IMR-90 (cell line): ENCODE measurements around the gene LMX1A. TPM values are rescaled to one million over a fixed set of nuclear protein-coding genes. Genes with fewer than 3 reads are reported as not detected.

Source experiments
- ATAC-seq: fragments of 200-7000 bp; cut with Tn5 transposase; 2 replicates; pipeline ENCODE4 v1.9.1; 2020; ENCODE audit warnings: low read depth, mild to moderate bottlenecking, moderate library complexity
- BruUV-seq: library from RNA; stranded (reverse); fragments of 400-500 nt; replicated peaks from 2 replicates; lab custom pipeline; 2021; lab: Mats Ljungman, UMichigan
- CTCF ChIA-PET: fragments of 300-600 bp; formaldehyde crosslinking; extraction: SDS; loops from one replicate; lab custom pipeline; 2021; ENCODE audit warnings: antibody characterized with exemption; lab: Yijun Ruan, JAX
- POLR2A ChIA-PET: fragments of 300-600 bp; sonication (Branson Sonifier 250); formaldehyde crosslinking; loops from one replicate; lab custom pipeline; 2022; ENCODE audit warnings: antibody characterized with exemption; ENCODE audit not compliant: unreplicated experiment; lab: Charles Lee
- DNase-seq: peaks from one replicate; pipeline ENCODE4 v3.0.0; 2013
- H2AFZ ChIP-seq: replicated peaks from 2 replicates; pipeline ENCODE3; 2013; ENCODE audit warnings: low read length, mild to moderate bottlenecking; ENCODE audit not compliant: poor library complexity
- H2AK5ac ChIP-seq: 2 replicates; pipeline ENCODE4 v1.6.1; 2013; ENCODE audit warnings: low read depth, low read length, inconsistent platforms
- H2AK9ac ChIP-seq: replicated peaks from 2 replicates; pipeline ENCODE3; 2013; ENCODE audit warnings: mild to moderate bottlenecking, low read depth, low read length, moderate library complexity; ENCODE audit not compliant: poor library complexity
- H2BK120ac ChIP-seq: 2 replicates; pipeline ENCODE4 v1.6.1; 2013; ENCODE audit warnings: low read depth, low read length, inconsistent platforms
- H2BK15ac ChIP-seq: 3 replicates; pipeline ENCODE4 v1.6.1; 2013; ENCODE audit warnings: low read depth, low read length, inconsistent platforms
- H2BK20ac ChIP-seq: 2 replicates; pipeline ENCODE4 v1.6.1; 2013; ENCODE audit warnings: low read depth, mild to moderate bottlenecking, inconsistent platforms, low read length, moderate library complexity
- H2BK5ac ChIP-seq: 2 replicates; pipeline ENCODE4 v1.6.1; 2013; ENCODE audit warnings: mild to moderate bottlenecking, low read depth, low read length, inconsistent platforms; ENCODE audit not compliant: poor library complexity, severe bottlenecking
- H3K14ac ChIP-seq: replicated peaks from 2 replicates; pipeline ENCODE4 v1.6.1; 2013; ENCODE audit warnings: low read depth, low read length, inconsistent platforms
- H3K18ac ChIP-seq: 2 replicates; pipeline ENCODE4 v1.6.1; 2013; ENCODE audit warnings: low read depth, low read length, control low read depth
- H3K23ac ChIP-seq: 2 replicates; pipeline ENCODE4 v1.6.1; 2013; ENCODE audit warnings: low read depth, low read length, inconsistent platforms
- H3K27ac ChIP-seq: 2 replicates; pipeline ENCODE4 v1.5.1; 2013; ENCODE audit warnings: mild to moderate bottlenecking, control low read depth, low read length; ENCODE audit not compliant: insufficient read depth
- H3K27me3 ChIP-seq: 2 replicates; pipeline ENCODE4 v1.6.1; 2013; ENCODE audit warnings: low read length; ENCODE audit not compliant: control insufficient read depth, insufficient read depth
- H3K36me3 ChIP-seq: 2 replicates; pipeline ENCODE4 v1.6.1; 2013; ENCODE audit warnings: low read length, mixed read lengths; ENCODE audit not compliant: control insufficient read depth, insufficient read depth
- H3K4ac ChIP-seq: 2 replicates; pipeline ENCODE4 v1.6.1; 2013; ENCODE audit warnings: low read depth, low read length, inconsistent platforms
- H3K4me1 ChIP-seq: 2 replicates; pipeline ENCODE4 v1.6.1; 2013; ENCODE audit warnings: low read length, mixed read lengths; ENCODE audit not compliant: control insufficient read depth, insufficient read depth
- H3K4me2 ChIP-seq: 2 replicates; pipeline ENCODE4 v1.6.1; 2013; ENCODE audit warnings: low read depth, mild to moderate bottlenecking, control low read depth, low read length, moderate library complexity
- H3K4me3 ChIP-seq: 2 replicates; pipeline ENCODE4 v1.5.1; 2013; ENCODE audit warnings: low read depth, mild to moderate bottlenecking, control low read depth, low read length, moderate library complexity; ENCODE audit not compliant: insufficient read depth
- H3K56ac ChIP-seq: 2 replicates; pipeline ENCODE4 v1.6.1; 2013; ENCODE audit warnings: low read length, inconsistent platforms; ENCODE audit not compliant: insufficient read depth; ENCODE audit errors: extremely low read depth
- H3K79me1 ChIP-seq, 2 experiments: 2 replicates each; pipeline ENCODE4 v1.6.1; 2013; ENCODE audit warnings: low read length in 2 of 2, inconsistent platforms in 1 of 2, low read depth in 1 of 2
- H3K9ac ChIP-seq: 2 replicates; pipeline ENCODE4 v1.6.1; 2013; ENCODE audit warnings: low read depth, low read length, control low read depth
- H3K9me1 ChIP-seq: 2 replicates; pipeline ENCODE4 v1.6.1; 2013; ENCODE audit warnings: low read length, inconsistent platforms; ENCODE audit not compliant: insufficient read depth
- H3K9me3 ChIP-seq: 2 replicates; pipeline ENCODE4 v1.6.1; 2013; ENCODE audit warnings: low read length; ENCODE audit not compliant: control insufficient read depth, insufficient read depth
- H4K20me1 ChIP-seq: 2 replicates; pipeline ENCODE4 v1.6.1; 2013; ENCODE audit warnings: low read length, inconsistent platforms; ENCODE audit not compliant: insufficient read depth
- H4K5ac ChIP-seq: 2 replicates; pipeline ENCODE4 v1.6.1; 2013; ENCODE audit warnings: mild to moderate bottlenecking, low read depth, low read length, control low read depth
- H4K8ac ChIP-seq, 2 experiments: 2 replicates each; pipeline ENCODE4 v1.6.1; 2013; ENCODE audit warnings: low read depth in 2 of 2, low read length in 2 of 2, control low read depth in 1 of 2, inconsistent platforms in 1 of 2
- H4K91ac ChIP-seq: 2 replicates; pipeline ENCODE4 v1.6.1; 2013; ENCODE audit warnings: low read depth, low read length, inconsistent platforms; ENCODE audit not compliant: insufficient read depth
- BHLHE40 ChIP-seq: fragments of 150-350 bp; IDR thresholded peaks from 2 replicates; pipeline ENCODE4 v1.6.1; 2016; ENCODE audit warnings: mild to moderate bottlenecking, low read depth, low read length
- CEBPB ChIP-seq: IDR thresholded peaks from 2 replicates; pipeline ENCODE4 v1.6.1; 2012; ENCODE audit warnings: low read depth, low read length, improper control_type of control experiment
- CHD1 ChIP-seq: IDR thresholded peaks from 2 replicates; pipeline ENCODE4 v1.6.1; 2012; ENCODE audit warnings: low read depth, low read length, improper control_type of control experiment
- MAFK ChIP-seq: IDR thresholded peaks from 2 replicates; pipeline ENCODE4 v1.6.1; 2012; ENCODE audit warnings: low read depth, low read length, improper control_type of control experiment
- MXI1 ChIP-seq: IDR thresholded peaks from 2 replicates; pipeline ENCODE4 v1.6.1; 2012; ENCODE audit warnings: low read depth, mild to moderate bottlenecking, low read length, moderate library complexity, borderline replicate concordance
- NFE2L2 ChIP-seq: fragments of 150-350 bp; IDR thresholded peaks from 2 replicates; pipeline ENCODE4 v1.6.1; 2016; ENCODE audit warnings: low read depth, mild to moderate bottlenecking, low read length
- RAD21 ChIP-seq: IDR thresholded peaks from 2 replicates; pipeline ENCODE4 v1.6.1; 2012; ENCODE audit warnings: low read length, improper control_type of control experiment
- RCOR1 ChIP-seq: IDR thresholded peaks from 2 replicates; pipeline ENCODE4 v1.6.1; 2012; ENCODE audit warnings: mild to moderate bottlenecking, low read length, improper control_type of control experiment; ENCODE audit not compliant: insufficient replicate concordance
- RFX5 ChIP-seq: IDR thresholded peaks from 2 replicates; pipeline ENCODE4 v1.8.0; 2012; ENCODE audit warnings: low read depth, mild to moderate bottlenecking, low read length, moderate library complexity
- SMC3 ChIP-seq: fragments of 150-350 bp; IDR thresholded peaks from 2 replicates; pipeline ENCODE4 v1.6.1; 2016; ENCODE audit warnings: low read depth, mild to moderate bottlenecking, antibody characterized with exemption, low read length, moderate library complexity
- WGBS, 2 experiments: methylation state at CpG; one replicate each; pipeline versions ENCODE4 v1.1.5 to v1.1.7; 2013; ENCODE audit warnings: missing lambda C conversion rate in 2 of 2; ENCODE audit not compliant: insufficient read length in 1 of 2; ENCODE audit errors: extremely low coverage in 2 of 2; 5-methylcytosine and 5-hydroxymethylcytosine counted together
- dilution Hi-C: fragments of 300-500 bp; cut with HindIII; formaldehyde crosslinking; loops from one replicate; pipeline ENCODE4 v1.14.3; 2018; ENCODE audit warnings: low sequenced_read_pairs; ENCODE audit not compliant: unreplicated experiment
- in situ Hi-C: fragments of 300-500 bp; cut with MboI; formaldehyde crosslinking; loops from 3 replicates; pipeline ENCODE4 v1.14.3; 2019; ENCODE audit warnings: low sequenced_read_pairs, inconsistent platforms, mixed read lengths
- intact Hi-C: fragments of 100-400 bp; cut with micrococcal nuclease; formaldehyde crosslinking; loops from 2 replicates; pipeline ENCODE4 v1.10.0; 2022
- polyA plus RNA-seq, 3 experiments: library from polyadenylated mRNA; depleted of rRNA; stranded (reverse); fragments of >200 nt; gene quantifications; 2 replicates each; pipeline ENCODE4 v1.2.3, GENCODE V29; 2012; ENCODE audit warnings: low replicate concordance in 1 of 3
- total RNA-seq: library from RNA; depleted of rRNA; stranded (reverse); fragments of >200 nt; gene quantifications from 2 replicates; pipeline ENCODE4 v1.2.3, GENCODE V29; 2012
- TF ChIP-seq, protein P1 (sequence below): fragments of 150-350 bp; IDR thresholded peaks from 2 replicates; pipeline ENCODE4 v1.6.1; 2017; ENCODE audit warnings: mild to moderate bottlenecking, antibody characterized with exemption, low read length, low read depth
- TF ChIP-seq, protein P2 (sequence below): conservative IDR thresholded peaks from 2 replicates; pipeline ENCODE4 v1.5.1; 2012; ENCODE audit warnings: mild to moderate bottlenecking, low read depth, low read length, improper control_type of control experiment

The LMX1A gene
- total and polyA plus RNA-seq, 2 of the 4 experiments (the other 2 are of a cell fraction): not detected

DNA sequence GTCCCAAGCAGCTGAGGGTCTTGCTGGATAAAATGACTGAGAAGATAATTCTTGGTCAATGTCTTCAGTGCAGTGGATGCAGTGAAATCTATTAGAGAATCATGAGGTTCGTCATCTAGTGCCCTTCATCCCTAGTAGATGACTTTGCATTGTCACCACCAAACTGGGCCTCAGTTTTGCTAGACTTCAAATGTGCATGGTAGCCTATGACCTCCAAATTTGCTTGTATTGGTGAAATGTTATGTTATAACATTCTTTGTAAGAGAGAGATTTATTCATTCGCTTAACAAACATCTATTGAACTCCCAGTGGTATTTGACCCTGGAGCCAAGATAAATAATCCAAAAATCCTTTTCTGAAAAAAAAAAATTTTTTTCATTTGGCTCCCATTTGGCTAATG, 183.8 kb downstream of the LMX1A start:
- Histone ChIP-seq H4K5ac (no peak overlapping the region), H3K18ac (no peak overlapping the region), H3K9me3 (no peaks in the 10 kb centered on the region), H3K4me1 (no peaks in the 10 kb centered on the region), H2AFZ (no peak overlapping the region), H3K23ac (no peak overlapping the region), H3K9me1 (no peaks in the 10 kb centered on the region), H3K4ac (no peak overlapping the region), H4K8ac (no peak overlapping the region), H2AK9ac (no peak overlapping the region), H3K9ac (no peak overlapping the region), H3K79me1 (no peaks in the 10 kb centered on the region), H3K4me3 (no peak overlapping the region), H3K27ac (no peak overlapping the region), H2BK120ac (no peak overlapping the region), H2AK5ac (no peak overlapping the region), H3K27me3 (no peaks in the 10 kb centered on the region; the same call in 1 of the 2 replicates), H3K36me3 (no peaks in the 10 kb centered on the region), H4K20me1 (no peaks in the 10 kb centered on the region), H2BK5ac (no peak overlapping the region), H3K56ac (no peak overlapping the region), H3K14ac (no peak overlapping the region), H3K4me2 (no peak overlapping the region), H4K91ac (no peak overlapping the region), H2BK15ac (no peak overlapping the region), H2BK20ac (no peak overlapping the region)
- no CpG with 5 or more reads among the region's 2 CpGs for WGBS, 2 experiments
- TF ChIP-seq RAD21: no peak
- TF ChIP-seq, protein P1, sequence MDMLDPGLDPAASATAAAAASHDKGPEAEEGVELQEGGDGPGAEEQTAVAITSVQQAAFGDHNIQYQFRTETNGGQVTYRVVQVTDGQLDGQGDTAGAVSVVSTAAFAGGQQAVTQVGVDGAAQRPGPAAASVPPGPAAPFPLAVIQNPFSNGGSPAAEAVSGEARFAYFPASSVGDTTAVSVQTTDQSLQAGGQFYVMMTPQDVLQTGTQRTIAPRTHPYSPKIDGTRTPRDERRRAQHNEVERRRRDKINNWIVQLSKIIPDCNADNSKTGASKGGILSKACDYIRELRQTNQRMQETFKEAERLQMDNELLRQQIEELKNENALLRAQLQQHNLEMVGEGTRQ: no peak
- TF ChIP-seq, protein P2, sequence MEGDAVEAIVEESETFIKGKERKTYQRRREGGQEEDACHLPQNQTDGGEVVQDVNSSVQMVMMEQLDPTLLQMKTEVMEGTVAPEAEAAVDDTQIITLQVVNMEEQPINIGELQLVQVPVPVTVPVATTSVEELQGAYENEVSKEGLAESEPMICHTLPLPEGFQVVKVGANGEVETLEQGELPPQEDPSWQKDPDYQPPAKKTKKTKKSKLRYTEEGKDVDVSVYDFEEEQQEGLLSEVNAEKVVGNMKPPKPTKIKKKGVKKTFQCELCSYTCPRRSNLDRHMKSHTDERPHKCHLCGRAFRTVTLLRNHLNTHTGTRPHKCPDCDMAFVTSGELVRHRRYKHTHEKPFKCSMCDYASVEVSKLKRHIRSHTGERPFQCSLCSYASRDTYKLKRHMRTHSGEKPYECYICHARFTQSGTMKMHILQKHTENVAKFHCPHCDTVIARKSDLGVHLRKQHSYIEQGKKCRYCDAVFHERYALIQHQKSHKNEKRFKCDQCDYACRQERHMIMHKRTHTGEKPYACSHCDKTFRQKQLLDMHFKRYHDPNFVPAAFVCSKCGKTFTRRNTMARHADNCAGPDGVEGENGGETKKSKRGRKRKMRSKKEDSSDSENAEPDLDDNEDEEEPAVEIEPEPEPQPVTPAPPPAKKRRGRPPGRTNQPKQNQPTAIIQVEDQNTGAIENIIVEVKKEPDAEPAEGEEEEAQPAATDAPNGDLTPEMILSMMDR: no peak
- no peak for TF ChIP-seq MAFK
- TF ChIP-seq NFE2L2: no peak
- TF ChIP-seq CEBPB: no peak
- no peak for TF ChIP-seq SMC3
- TF ChIP-seq CHD1: no peak
- TF ChIP-seq BHLHE40: no peak
- no peak for TF ChIP-seq RFX5
- TF ChIP-seq MXI1: no peak
- TF ChIP-seq RCOR1: no peak
- in situ Hi-C loops: no loop called here
- DNase-seq: no peak
- ChIA-PET POLR2A (no interaction called here), CTCF (no interaction called here)
- intact Hi-C loops: no loop called here
- BruUV-seq: no TSS peak
- dilution Hi-C loops: no loop called here
- no peak for ATAC-seq
